H1 (cell line): ENCODE measurements around the gene POLN. TPM values are rescaled to one million over a fixed set of nuclear protein-coding genes. Genes with fewer than 3 reads are reported as not detected.

Source experiments
- CTCF ChIA-PET: fragments of 300-600 bp; sonication (Branson Sonifier 250); formaldehyde crosslinking; loops from one replicate; lab custom pipeline; 2021; ENCODE audit not compliant: partially characterized antibody; lab: Charles Lee
- POLR2A ChIA-PET: fragments of 300-600 bp; sonication (Branson Sonifier 250); formaldehyde crosslinking; loops from one replicate; lab custom pipeline; 2021; ENCODE audit warnings: inconsistent platforms; ENCODE audit not compliant: partially characterized antibody; lab: Charles Lee
- DNase-seq, 2 experiments: peaks; one replicate each; pipeline versions ENCODE4 v3.0.0 to v3.0.0-alpha.2; 2010 to 2022; ENCODE audit warnings: low spot score in 2 of 2, low read depth in 1 of 2, mixed read lengths in 1 of 2
- FAIRE-seq: peaks from 2 replicates; lab custom pipeline; 2011; peaks lifted over from hg19 to GRCh38; lab: Jason Lieb, UNC
- H2AFZ ChIP-seq: 2 replicates; pipeline ENCODE4 v1.8.1; 2012; ENCODE audit warnings: low read length, inconsistent platforms
- H2AK5ac ChIP-seq: 2 replicates; pipeline ENCODE4 v1.6.1; 2013; ENCODE audit warnings: low read depth, low read length
- H2BK120ac ChIP-seq: replicated peaks from 2 replicates; pipeline ENCODE3; 2013; ENCODE audit warnings: low read depth, low read length, inconsistent platforms
- H2BK12ac ChIP-seq: 2 replicates; pipeline ENCODE4 v1.6.1; 2013; ENCODE audit warnings: low read depth, low read length
- H2BK15ac ChIP-seq: 2 replicates; pipeline ENCODE4 v1.6.1; 2013; ENCODE audit warnings: low read length
- H2BK20ac ChIP-seq: 2 replicates; pipeline ENCODE4 v1.6.1; 2013; ENCODE audit warnings: low read length
- H2BK5ac ChIP-seq: 2 replicates; pipeline ENCODE4 v1.6.1; 2013; ENCODE audit warnings: low read depth, low read length
- H3K14ac ChIP-seq: 2 replicates; pipeline ENCODE4 v1.6.1; 2013; ENCODE audit warnings: inconsistent platforms; ENCODE audit not compliant: insufficient read length
- H3K18ac ChIP-seq: 2 replicates; pipeline ENCODE4 v1.6.1; 2013; ENCODE audit warnings: low read length; ENCODE audit errors: extremely low read depth
- H3K23ac ChIP-seq: 2 replicates; pipeline ENCODE4 v1.6.1; 2013; ENCODE audit warnings: inconsistent platforms; ENCODE audit not compliant: insufficient read length
- H3K23me2 ChIP-seq: 2 replicates; pipeline ENCODE4 v1.6.1; 2013; ENCODE audit warnings: low read depth, low read length
- H3K27ac ChIP-seq: 2 replicates; pipeline ENCODE4 v1.6.1; 2011; ENCODE audit warnings: low read depth, low read length, inconsistent platforms
- H3K27me3 ChIP-seq, 4 experiments: replicated peaks in 1 of 4; 1 replicate in 1 of 4; 2 replicates in 3 of 4; pipeline versions ENCODE4 v1.6.1 to v1.8.1; 2011 to 2013; ENCODE audit warnings: low read length in 3 of 4, mild to moderate bottlenecking in 3 of 4, inconsistent platforms in 2 of 4, mixed read lengths in 2 of 4, moderate library complexity in 1 of 4; ENCODE audit not compliant: control insufficient read depth in 3 of 4, insufficient read depth in 3 of 4; ENCODE audit errors: extremely low read depth in 1 of 4
- H3K36me3 ChIP-seq, 4 experiments: 2 replicates each; pipeline versions ENCODE4 v1.6.1 to v1.8.1; 2011 to 2013; ENCODE audit warnings: mild to moderate bottlenecking in 4 of 4, low read length in 3 of 4, moderate library complexity in 2 of 4, control low read depth in 1 of 4, inconsistent platforms in 1 of 4; ENCODE audit not compliant: insufficient read depth in 4 of 4, control insufficient read depth in 2 of 4
- H3K4ac ChIP-seq: replicated peaks from 2 replicates; pipeline ENCODE3; 2013; ENCODE audit warnings: low read length, low read depth, mixed read lengths, inconsistent platforms; ENCODE audit not compliant: insufficient read length
- H3K4me1 ChIP-seq, 4 experiments: replicated peaks in 1 of 4; 1 replicate in 1 of 4; 2 replicates in 3 of 4; pipeline versions ENCODE4 v1.6.1 to v1.8.1; 2011 to 2013; ENCODE audit warnings: low read length in 3 of 4, inconsistent platforms in 2 of 4, mixed read lengths in 1 of 4; ENCODE audit not compliant: insufficient read depth in 4 of 4, control insufficient read depth in 3 of 4
- H3K4me2 ChIP-seq, 2 experiments: 2 replicates each; pipeline versions ENCODE4 v1.6.1 to v1.8.1; 2011 to 2013; ENCODE audit warnings: low read depth in 2 of 2, low read length in 2 of 2, control low read depth in 1 of 2, inconsistent platforms in 1 of 2, mild to moderate bottlenecking in 1 of 2; ENCODE audit not compliant: insufficient read depth in 1 of 2
- H3K4me3 ChIP-seq, 4 experiments: fragments of 200-600, 300-600 bp in 1 of 4; sonication (generic), shearing (Covaris generic), sonication (Bioruptor Twin) in 1 of 4; 2 replicates each; pipeline versions ENCODE4 v1.5.1 to v1.8.1; 2011 to 2016; ENCODE audit warnings: low read length in 4 of 4, low read depth in 3 of 4, control low read depth in 2 of 4, inconsistent platforms in 2 of 4, mild to moderate bottlenecking in 2 of 4, mixed read lengths in 1 of 4, moderate library complexity in 1 of 4; ENCODE audit not compliant: insufficient read depth in 2 of 4; ENCODE audit errors: extremely low read depth in 1 of 4
- H3K56ac ChIP-seq: replicated peaks from 2 replicates; pipeline ENCODE3; 2013; ENCODE audit warnings: low read depth, mild to moderate bottlenecking, mixed read lengths, low read length, inconsistent platforms; ENCODE audit not compliant: insufficient read length
- H3K79me1 ChIP-seq: 2 replicates; pipeline ENCODE4 v1.6.1; 2013; ENCODE audit warnings: low read depth, low read length, control low read depth
- H3K79me2 ChIP-seq, 2 experiments: 2 replicates each; pipeline versions ENCODE4 v1.6.1 to v1.8.1; 2012 to 2013; ENCODE audit warnings: low read length in 2 of 2, mild to moderate bottlenecking in 2 of 2, inconsistent platforms in 1 of 2; ENCODE audit not compliant: insufficient read depth in 2 of 2, control insufficient read depth in 1 of 2
- H3K9ac ChIP-seq, 4 experiments: replicated peaks in 1 of 4; 1 replicate in 1 of 4; 2 replicates in 3 of 4; pipeline versions ENCODE4 v1.6.1 to v1.8.1; 2011 to 2013; ENCODE audit warnings: low read depth in 3 of 4, low read length in 3 of 4, control low read depth in 2 of 4, mild to moderate bottlenecking in 2 of 4, moderate library complexity in 2 of 4, inconsistent platforms in 1 of 4; ENCODE audit errors: extremely low read depth in 1 of 4
- H3K9me3 ChIP-seq, 2 experiments: 2 replicates each; pipeline versions ENCODE4 v1.6.1 to v1.8.1; 2012 to 2013; ENCODE audit warnings: mild to moderate bottlenecking in 2 of 2, moderate library complexity in 2 of 2, control low read depth in 1 of 2, inconsistent platforms in 1 of 2, low read depth in 1 of 2, low read length in 1 of 2, mixed read lengths in 1 of 2; ENCODE audit not compliant: insufficient read depth in 2 of 2
- H4K20me1 ChIP-seq, 2 experiments: replicated peaks in 1 of 2; 2 replicates each; pipeline versions ENCODE3 to v1.8.1; 2011 to 2013; ENCODE audit warnings: inconsistent platforms in 2 of 2, low read length in 2 of 2, mild to moderate bottlenecking in 1 of 2; ENCODE audit not compliant: insufficient read depth in 2 of 2, control insufficient read depth in 1 of 2
- H4K5ac ChIP-seq: 2 replicates; pipeline ENCODE4 v1.6.1; 2013; ENCODE audit warnings: low read length, low read depth, mixed read lengths, inconsistent platforms; ENCODE audit not compliant: insufficient read length
- H4K8ac ChIP-seq: 2 replicates; pipeline ENCODE4 v1.8.0; 2013; ENCODE audit warnings: mild to moderate bottlenecking, moderate library complexity, low read length, inconsistent platforms; ENCODE audit not compliant: insufficient read depth; ENCODE audit errors: extremely low read depth
- H4K91ac ChIP-seq: replicated peaks from 2 replicates; pipeline ENCODE3; 2013; ENCODE audit warnings: low read length, mixed read lengths, inconsistent platforms; ENCODE audit not compliant: insufficient read length
- ATF2 ChIP-seq: IDR thresholded peaks from 2 replicates; pipeline ENCODE4 v1.6.1; 2012; ENCODE audit warnings: low read length, inconsistent platforms
- CEBPB ChIP-seq: IDR thresholded peaks from 2 replicates; pipeline ENCODE4 v1.6.1; 2012; ENCODE audit warnings: low read depth, low read length
- CREB1 ChIP-seq: IDR thresholded peaks from 2 replicates; pipeline ENCODE4 v1.6.1; 2012; ENCODE audit warnings: inconsistent platforms
- KDM1A ChIP-seq: fragments of 200-600, 300-600 bp; sonication (generic); IDR thresholded peaks from 2 replicates; pipeline ENCODE4 v1.7.1; 2016; ENCODE audit warnings: mild to moderate bottlenecking, low read length, borderline replicate concordance
- NANOG ChIP-seq: IDR thresholded peaks from 2 replicates; pipeline ENCODE4 v1.6.1; 2011; ENCODE audit warnings: low read length, low read depth, mild to moderate bottlenecking, inconsistent platforms; ENCODE audit not compliant: insufficient read depth, poor library complexity, severe bottlenecking
- POLR2AphosphoS5 ChIP-seq: IDR thresholded peaks from 2 replicates; pipeline ENCODE4 v1.6.1; 2011; ENCODE audit warnings: low read depth, low read length
- RFX5 ChIP-seq: IDR thresholded peaks from 2 replicates; pipeline ENCODE4 v1.6.1; 2011; ENCODE audit warnings: low read depth, low read length, improper control_type of control experiment, borderline replicate concordance
- SIRT6 ChIP-seq: IDR thresholded peaks from one replicate; pipeline ENCODE4 v1.7.1; 2012; ENCODE audit warnings: low read length, inconsistent platforms
- SP1 ChIP-seq: IDR thresholded peaks from 2 replicates; pipeline ENCODE4 v1.6.1; 2011; ENCODE audit warnings: low read depth, low read length
- YY1 ChIP-seq: IDR thresholded peaks from 2 replicates; pipeline ENCODE4 v1.6.1; 2011; ENCODE audit warnings: low read depth, mild to moderate bottlenecking, low read length
- WGBS, 2 experiments: shearing (Covaris generic) in 1 of 2; methylation state at CpG; one replicate each; pipeline versions ENCODE4 v1.1.6 to v1.1.7; 2013 to 2015; ENCODE audit warnings: low lambda C conversion rate in 2 of 2, mixed read lengths in 2 of 2, inconsistent platforms in 1 of 2, low coverage in 1 of 2, missing lambda C conversion rate in 1 of 2; ENCODE audit not compliant: insufficient replicate concordance in 2 of 2, insufficient coverage in 1 of 2, insufficient read length in 1 of 2; ENCODE audit errors: extremely low coverage in 1 of 2, missing lambda C conversion rate in 1 of 2; 5-methylcytosine and 5-hydroxymethylcytosine counted together
- polyA plus RNA-seq, 7 experiments: library from polyadenylated mRNA; depleted of rRNA in 3 of 7; stranded (reverse) in 5 of 7; unstranded in 2 of 7; fragments of >200 nt in 5 of 7; fragments of 200-250 nt in 2 of 7; gene quantifications; 1 replicate in 5 of 7; 2 replicates in 1 of 7; 4 replicates in 1 of 7; pipeline versions ENCODE4 v1.2.1 to v1.2.3, GENCODE V29; 2011 to 2013; ENCODE audit warnings: missing spikeins in 2 of 7, mixed read lengths in 2 of 7
- total RNA-seq: library from RNA; stranded (reverse); fragmentation: NEBNext Ultra II Directional; extraction: Animal tissue kit (Norgen Biotek cat#: 25700); gene quantifications from 2 replicates; pipeline ENCODE4 v1.2.1, GENCODE V29; 2021

Gene POLN
- total and polyA plus RNA-seq, 2 of the 8 experiments (the other 6 are each of a cell fraction or from before 2014, with no cell fraction given): 0.98 to 1.5 TPM

- no peak overlapping the region for H3K56ac ChIP-seq
- TF ChIP-seq SIRT6: no peak
- TF ChIP-seq SP1: no peak
- no peak for TF ChIP-seq KDM1A
- TF ChIP-seq NANOG: no peak
- no peak for TF ChIP-seq CREB1
- no peak for TF ChIP-seq POLR2AphosphoS5
- no peak for TF ChIP-seq YY1
- no peak for TF ChIP-seq ATF2
- no peak for TF ChIP-seq RFX5
- TF ChIP-seq CEBPB: no peak
- no peak overlapping the region for H3K9ac ChIP-seq
- no peaks in the 10 kb centered on the region for H3K79me1 ChIP-seq
- H3K36me3 ChIP-seq: no peaks in the 10 kb centered on the region; a peak in 1 of 8 replicates
- H4K5ac ChIP-seq: no peak overlapping the region
- H2BK12ac ChIP-seq: no peak overlapping the region
- no peaks in the 10 kb centered on the region for H3K79me2 ChIP-seq
- no peak overlapping the region for H2BK120ac ChIP-seq
- H4K91ac ChIP-seq: no peak overlapping the region
- ChIA-PET CTCF (interaction anchor here (0.7 to 2.0 kb wide), 6 partner anchors 9 to 157 kb away, joined by 3 to 6 read pairs (median 4); no protein-coding TSS in a partner anchor), POLR2A (interaction anchor here (1.1 kb wide), 1 partner anchor 47 kb away, joined by 4 read pairs; no protein-coding TSS in a partner anchor)
- no peak overlapping the region for H2AFZ ChIP-seq
- H3K4me2 ChIP-seq: no peak overlapping the region
- H3K4ac ChIP-seq: no peak overlapping the region
- H3K27me3 ChIP-seq: no peaks in the 10 kb centered on the region
- no peak overlapping the region for H3K4me3 ChIP-seq
- no peak overlapping the region for H2BK15ac ChIP-seq
- H2AK5ac ChIP-seq: no peak overlapping the region
- no peaks in the 10 kb centered on the region for H3K9me3 ChIP-seq
- H2BK20ac ChIP-seq: no peak overlapping the region
- H4K8ac ChIP-seq: peak overlapping the region; percentile 35; the same call in 1 of the 2 replicates
- 88% methylated on average over 14 of the region's 18 CpGs; no CpG with 5 or more reads in 1 of the 2 experiments for WGBS, 2 experiments
- FAIRE-seq: no peak
- peaks cover 10% of the 10 kb centered on the region; the same call in 1 of the 2 replicates for H3K23me2 ChIP-seq
- H3K27ac ChIP-seq: no peak overlapping the region
- H3K23ac ChIP-seq: no peak overlapping the region
- peaks cover 0 to 6% of the 10 kb centered on the region in 2 experiments for H4K20me1 ChIP-seq
- no peak for DNase-seq
- H3K18ac ChIP-seq: no peak overlapping the region
- H3K14ac ChIP-seq: no peak overlapping the region
- 0 out of 2 replicates have a peak overlapping the region, but pooled peaks have one; percentile 44 for H2BK5ac ChIP-seq
- H3K4me1 ChIP-seq: peaks cover 0 to 6% (median 4%) of the 10 kb centered on the region in 4 experiments; a peak in 5 of 7 replicates
These were observed 16.4 kb upstream of the POLN start for GRCh38 chr4:2258091-2259035.
